Endothelial cell of umbilical vein (primary cell): ENCODE data around the gene LCAT.

Experiments
- EZH2 ChIP-seq: IDR thresholded peaks from 2 replicates; pipeline ENCODE4 v1.6.1; 2012; ENCODE audit warnings: borderline replicate concordance, low read depth, mild to moderate bottlenecking, moderate library complexity, low read length, inconsistent platforms; ENCODE audit not compliant: severe bottlenecking
- POLR2A ChIP-seq: IDR thresholded peaks from 2 replicates; pipeline ENCODE4 v1.6.1; 2012; ENCODE audit warnings: low read depth, mild to moderate bottlenecking, control low read depth, low read length
- POLR2AphosphoS5 ChIP-seq: IDR thresholded peaks from 2 replicates; pipeline ENCODE4 v1.6.1; 2012; ENCODE audit warnings: low read depth, mild to moderate bottlenecking, control low read depth, low read length, moderate library complexity; ENCODE audit not compliant: insufficient read depth
- TF ChIP-seq, protein P1 (sequence below), 2 donors: IDR thresholded peaks; 1 replicate in 1 of 2; 2 replicates in 1 of 2; pipeline ENCODE4 v1.5.1; 2011; ENCODE audit warnings: low read length in 2 of 2, mild to moderate bottlenecking in 2 of 2, moderate library complexity in 2 of 2, control low read depth in 1 of 2, inconsistent platforms in 1 of 2, low read depth in 1 of 2; ENCODE audit not compliant: insufficient read depth in 1 of 2; ENCODE audit errors: extremely low read depth in 1 of 2

DNA sequence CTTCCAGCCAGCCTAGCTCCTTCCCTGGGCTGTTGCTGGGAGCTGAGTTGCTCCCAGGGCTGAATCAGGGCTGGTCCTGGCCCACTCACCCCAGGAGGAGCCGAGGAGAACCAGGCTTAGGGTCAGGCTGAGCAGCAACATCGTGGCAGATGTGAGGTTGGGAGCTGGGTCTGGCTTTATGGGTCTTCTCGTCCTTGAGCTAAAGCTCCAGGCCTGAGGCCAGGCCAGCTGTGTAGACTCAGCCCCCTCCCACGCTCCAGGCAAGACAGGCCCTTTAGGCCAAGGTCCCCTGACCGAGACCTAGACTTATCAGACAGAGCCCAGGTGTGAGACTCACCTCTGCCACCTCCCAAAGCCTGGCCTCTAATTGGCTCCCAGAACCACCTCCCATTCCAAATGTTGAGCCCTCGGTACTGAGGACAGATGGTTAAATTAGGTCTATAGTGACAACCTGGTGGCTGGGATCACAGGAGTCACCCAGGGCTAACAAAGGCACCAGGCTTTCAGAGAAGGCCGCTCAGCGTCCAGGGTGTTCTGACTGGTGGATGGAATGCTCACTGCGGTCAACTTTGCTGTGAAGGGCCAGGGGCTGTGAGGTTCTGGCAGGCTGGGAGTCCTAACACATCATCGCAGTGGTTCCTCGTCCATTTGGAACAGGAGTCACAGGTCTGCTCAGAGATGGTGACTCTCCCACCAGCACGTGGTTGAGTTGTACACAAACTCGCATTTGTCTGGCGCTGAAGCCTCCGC is 12.0 kb downstream of the LCAT start, which contains the start of gene CTRL:
- TF ChIP-seq, protein P1, sequence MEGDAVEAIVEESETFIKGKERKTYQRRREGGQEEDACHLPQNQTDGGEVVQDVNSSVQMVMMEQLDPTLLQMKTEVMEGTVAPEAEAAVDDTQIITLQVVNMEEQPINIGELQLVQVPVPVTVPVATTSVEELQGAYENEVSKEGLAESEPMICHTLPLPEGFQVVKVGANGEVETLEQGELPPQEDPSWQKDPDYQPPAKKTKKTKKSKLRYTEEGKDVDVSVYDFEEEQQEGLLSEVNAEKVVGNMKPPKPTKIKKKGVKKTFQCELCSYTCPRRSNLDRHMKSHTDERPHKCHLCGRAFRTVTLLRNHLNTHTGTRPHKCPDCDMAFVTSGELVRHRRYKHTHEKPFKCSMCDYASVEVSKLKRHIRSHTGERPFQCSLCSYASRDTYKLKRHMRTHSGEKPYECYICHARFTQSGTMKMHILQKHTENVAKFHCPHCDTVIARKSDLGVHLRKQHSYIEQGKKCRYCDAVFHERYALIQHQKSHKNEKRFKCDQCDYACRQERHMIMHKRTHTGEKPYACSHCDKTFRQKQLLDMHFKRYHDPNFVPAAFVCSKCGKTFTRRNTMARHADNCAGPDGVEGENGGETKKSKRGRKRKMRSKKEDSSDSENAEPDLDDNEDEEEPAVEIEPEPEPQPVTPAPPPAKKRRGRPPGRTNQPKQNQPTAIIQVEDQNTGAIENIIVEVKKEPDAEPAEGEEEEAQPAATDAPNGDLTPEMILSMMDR (IDR thresholded peaks at IDR 0.05; ENCODE audit: extremely low read depth in 1 of 2, insufficient read depth in 1 of 2, low read depth in 1 of 2, low read length in 2 of 2), result no peak
- TF ChIP-seq POLR2A (no peak), EZH2 (no peak), POLR2AphosphoS5 (no peak)
